ENCODE data around the gene RHOB. TPM values are rescaled to one million over a fixed set of nuclear protein-coding genes. Genes with fewer than 3 reads are reported as not detected.

The RHOB gene
- total RNA-seq, 1 experiment from 2014 or later = 38.9 TPM

GRCh38 chr2:20418519-20418918, 28.4 kb upstream of the RHOB start:
- Histone ChIP-seq H3K27ac (ENCODE audit: low read length) (no peak overlapping the region), H3K4me3 (ENCODE audit: low read depth in 2 of 2, low read length in 2 of 2) (no peak overlapping the region), H3K36me3 (ENCODE audit: control insufficient read depth, insufficient read depth, low read length) (no peaks in the 10 kb centered on the region), H3K4me1 (ENCODE audit: control insufficient read depth, insufficient read depth, low read length) (no peaks in the 10 kb centered on the region), H3K27me3 (ENCODE audit: control insufficient read depth, insufficient read depth, low read length) (no peaks in the 10 kb centered on the region), H3K9me3 (ENCODE audit: control insufficient read depth, insufficient read depth, low read depth, low read length) (no peaks in the 10 kb centered on the region)
- in situ Hi-C loops (cut with HindIII; ENCODE audit: low pct_unique_long_range_greater_than_20kb, low sequenced_read_pairs) (no loop called here), intact Hi-C loops (cut with micrococcal nuclease; ENCODE audit: unreplicated experiment) (no loop called here)
- DNase-seq (ENCODE audit: low read depth, low spot score) (no peak), ATAC-seq (no peak)
- ChIA-PET POLR2A (no interaction called here), CTCF (interaction anchor here (0.6 kb wide), 1 partner anchor 26 kb away, joined by 5 read pairs; no protein-coding TSS in a partner anchor)
- TF ChIP-seq TCF7L2 (IDR thresholded peaks at IDR 0.05; ENCODE audit: low read depth, low read length) (no peak), POLR2AphosphoS5 (IDR thresholded peaks at IDR 0.05; ENCODE audit: low read depth, low read length) (no peak), SIN3A (IDR thresholded peaks at IDR 0.05; ENCODE audit: borderline replicate concordance, insufficient read depth, low read depth, low read length) (no peak), REST (IDR thresholded peaks at IDR 0.05; ENCODE audit: insufficient read depth in 1 of 2, low read depth in 2 of 2, low read length in 1 of 2) (no peak), CTCF (IDR thresholded peaks at IDR 0.05) (no peak)
- BruUV-seq (replicated peaks) = no TSS peak

- TF ChIP-seq TCF7L2 (IDR thresholded peaks at IDR 0.05; ENCODE audit: low read depth, low read length) (no peak), SIN3A (IDR thresholded peaks at IDR 0.05; ENCODE audit: borderline replicate concordance, insufficient read depth, low read depth, low read length) (no peak), REST (IDR thresholded peaks at IDR 0.05; ENCODE audit: insufficient read depth in 1 of 2, low read depth in 2 of 2, low read length in 1 of 2) (no peak), POLR2AphosphoS5 (IDR thresholded peaks at IDR 0.05; ENCODE audit: low read depth, low read length) (no peak), CTCF (IDR thresholded peaks at IDR 0.05) (no peak)
- no TSS peak for BruUV-seq (replicated peaks)
- Histone ChIP-seq H3K9me3 (ENCODE audit: control insufficient read depth, insufficient read depth, low read depth, low read length) (no peaks in the 10 kb centered on the region), H3K27me3 (ENCODE audit: control insufficient read depth, insufficient read depth, low read length) (no peaks in the 10 kb centered on the region), H3K4me1 (ENCODE audit: control insufficient read depth, insufficient read depth, low read length) (no peaks in the 10 kb centered on the region), H3K36me3 (ENCODE audit: control insufficient read depth, insufficient read depth, low read length) (no peaks in the 10 kb centered on the region), H3K4me3 (ENCODE audit: low read depth in 2 of 2, low read length in 2 of 2) (no peak overlapping the region), H3K27ac (ENCODE audit: low read length) (no peak overlapping the region)
- in situ Hi-C loops (cut with HindIII; ENCODE audit: low pct_unique_long_range_greater_than_20kb, low sequenced_read_pairs) (no loop called here), intact Hi-C loops (cut with micrococcal nuclease; ENCODE audit: unreplicated experiment) (no loop called here)
- ChIA-PET POLR2A (no interaction called here), CTCF (interaction anchor here (0.6 kb wide), 1 partner anchor 25 kb away, joined by 5 read pairs; no protein-coding TSS in a partner anchor)
- ATAC-seq (0 out of 2 replicates have a peak, but pooled peaks have one; percentile 29), DNase-seq (ENCODE audit: low read depth, low spot score) (no peak)
Measured at GRCh38 chr2:20419007-20419576, 27.8 kb upstream of the RHOB start.

Data from Panc1 (cell line).